IPS DF 6.9 (cell line): Measurements from ENCODE around the gene GRAPL.
A peak's percentile ranks its signal among the peaks of the same experiment; 100 is the strongest.
"Not testable (repeated sequence)": the region's sequence is repeated elsewhere in the genome, so short reads cannot be mapped to it uniquely, and the experiment has no call there.

ENCODE experiments used
- DNase-seq: peaks from one replicate; pipeline ENCODE4 v3.0.0-alpha.2; 2013; ENCODE audit warnings: low read depth, low spot score
- H3K27ac ChIP-seq: one replicate; pipeline ENCODE4 v1.5.1; 2013; ENCODE audit warnings: low read length, control low read depth
- H3K27me3 ChIP-seq: 2 replicates; pipeline ENCODE4 v1.6.1; 2013; ENCODE audit warnings: mild to moderate bottlenecking, low read length; ENCODE audit not compliant: control insufficient read depth, insufficient read depth
- H3K36me3 ChIP-seq: 2 replicates; pipeline ENCODE4 v1.6.1; 2013; ENCODE audit warnings: low read length; ENCODE audit not compliant: control insufficient read depth, insufficient read depth
- H3K4me1 ChIP-seq: 2 replicates; pipeline ENCODE4 v1.6.1; 2013; ENCODE audit warnings: low read length; ENCODE audit not compliant: control insufficient read depth, insufficient read depth
- H3K4me3 ChIP-seq: 2 replicates; pipeline ENCODE4 v1.5.1; 2013; ENCODE audit warnings: mild to moderate bottlenecking, low read length
- H3K9me3 ChIP-seq: 2 replicates; pipeline ENCODE4 v1.6.1; 2013; ENCODE audit warnings: low read length, inconsistent platforms; ENCODE audit not compliant: control insufficient read depth, insufficient read depth
- WGBS: extraction: QIAGEN DNeasy Blood & Tissue Kit; methylation state at CpG from one replicate; pipeline ENCODE4 v1.1.7; 2013; ENCODE audit warnings: mixed read lengths, missing lambda C conversion rate; ENCODE audit not compliant: insufficient read length, insufficient coverage; 5-methylcytosine and 5-hydroxymethylcytosine counted together

Gene GRAPL

DNA sequence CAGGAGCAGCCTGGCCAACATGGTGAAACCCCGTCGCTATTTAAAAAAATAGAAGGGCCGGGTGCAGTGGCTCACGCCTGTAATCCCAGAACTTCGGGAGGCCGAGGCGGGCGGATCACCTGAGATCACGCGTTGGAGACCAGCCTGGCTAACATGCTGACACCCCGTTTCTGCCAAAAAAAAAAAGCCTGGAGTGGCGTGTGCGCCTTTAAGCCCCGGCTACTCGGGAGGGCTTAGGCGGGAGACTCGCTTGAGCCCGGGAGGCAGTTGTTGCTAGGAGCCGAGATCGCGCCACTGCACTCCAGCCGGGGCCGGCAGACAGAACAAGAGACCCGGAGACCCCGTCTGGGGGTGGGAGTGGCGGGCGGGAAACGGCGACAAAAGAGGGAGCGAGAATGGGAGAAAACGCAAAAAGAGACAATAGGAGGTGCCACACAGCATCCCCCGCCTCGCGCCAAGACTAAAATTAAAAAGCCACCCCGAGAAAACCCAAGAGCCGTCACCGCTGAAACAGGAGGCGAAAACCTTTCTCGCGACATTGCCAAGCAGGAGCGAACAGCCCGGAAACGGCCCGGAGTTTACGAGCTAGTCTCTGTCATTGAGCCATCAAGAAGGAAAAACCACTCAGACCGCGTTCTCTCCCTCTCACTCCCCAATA is 15.5 kb upstream of the GRAPL start:
- not testable (repeated sequence) for H3K27ac ChIP-seq, H3K4me3 ChIP-seq

DNA sequence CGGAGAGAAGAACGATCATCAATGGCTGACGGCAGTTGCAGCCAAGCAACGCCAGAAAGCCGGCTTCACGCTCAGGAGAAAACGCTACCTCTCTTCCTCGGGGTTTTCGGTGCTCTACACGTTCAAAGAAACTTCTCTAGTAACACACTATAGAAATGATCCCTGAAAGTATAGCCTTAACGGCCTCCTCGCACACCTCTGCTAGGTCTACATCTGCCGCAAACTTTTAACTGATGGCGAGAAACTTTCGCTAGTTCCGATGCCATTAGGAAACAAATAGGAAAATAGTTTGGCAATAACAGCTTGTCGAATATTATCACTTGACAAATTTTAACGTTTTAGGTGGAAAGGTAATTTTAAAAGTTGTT is 14.9 kb upstream of the GRAPL start:
- not testable (repeated sequence) for H3K27ac ChIP-seq, H3K4me3 ChIP-seq, H3K4me1 ChIP-seq, DNase-seq, H3K9me3 ChIP-seq, H3K27me3 ChIP-seq, H3K36me3 ChIP-seq
- no CpG with 5 or more reads among the region's 18 CpGs for WGBS

More for the DNA sequence above, 15.5 kb upstream of the GRAPL start:
- not testable (repeated sequence) for H3K27me3 ChIP-seq, H3K4me1 ChIP-seq, H3K36me3 ChIP-seq, H3K9me3 ChIP-seq
- no CpG with 5 or more reads among the region's 47 CpGs for WGBS
- DNase-seq, result peak; percentile 67

DNA sequence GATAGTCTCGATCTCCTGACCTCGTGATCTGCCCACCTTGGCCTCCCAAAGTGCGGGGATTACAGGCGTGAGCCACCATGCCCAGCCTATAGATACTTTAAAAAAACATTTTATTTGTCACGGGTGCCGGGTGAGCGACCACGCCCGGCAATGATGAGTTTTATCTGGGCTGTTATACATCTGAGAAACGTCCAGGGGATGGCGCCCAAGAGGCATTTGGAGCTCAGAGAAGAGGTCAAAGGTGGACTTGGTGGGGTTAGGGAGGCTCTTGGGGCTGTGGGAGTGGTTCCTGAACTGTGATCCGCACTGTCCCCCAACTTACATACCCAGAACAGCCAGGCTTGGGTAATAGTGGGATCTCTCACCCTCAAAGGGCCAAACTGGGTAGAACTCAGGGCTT is 8.7 kb upstream of the GRAPL start:
- H3K4me1 ChIP-seq, H3K9me3 ChIP-seq, H3K27ac ChIP-seq, DNase-seq, H3K4me3 ChIP-seq, H3K27me3 ChIP-seq, H3K36me3 ChIP-seq: not testable (repeated sequence)
- WGBS, result no CpG with 5 or more reads among the region's 12 CpGs

DNA sequence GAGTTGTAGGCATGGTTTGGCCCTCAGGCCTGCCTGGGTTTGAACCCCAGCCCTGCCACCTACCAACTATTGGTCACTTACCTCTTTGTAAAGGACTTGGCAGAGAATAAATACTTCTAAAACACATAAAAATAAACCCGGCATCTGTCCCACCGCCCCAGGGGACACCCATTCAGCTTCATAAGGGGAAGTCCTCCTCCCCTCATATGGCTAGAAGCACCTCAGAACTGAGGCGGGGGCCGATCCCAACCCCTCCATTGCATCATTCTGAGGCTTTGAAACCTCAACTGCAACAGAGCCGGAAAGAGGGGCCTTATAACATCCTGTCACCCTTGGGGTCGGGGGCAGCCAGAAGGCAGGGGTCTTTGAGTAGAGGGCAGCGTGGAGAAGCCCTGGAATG is 2.1 kb upstream of the GRAPL start:
- H3K4me1 ChIP-seq, H3K27ac ChIP-seq, H3K9me3 ChIP-seq, H3K27me3 ChIP-seq, H3K36me3 ChIP-seq, H3K4me3 ChIP-seq, DNase-seq: not testable (repeated sequence)
- no CpG with 5 or more reads among the region's 7 CpGs for WGBS

DNA sequence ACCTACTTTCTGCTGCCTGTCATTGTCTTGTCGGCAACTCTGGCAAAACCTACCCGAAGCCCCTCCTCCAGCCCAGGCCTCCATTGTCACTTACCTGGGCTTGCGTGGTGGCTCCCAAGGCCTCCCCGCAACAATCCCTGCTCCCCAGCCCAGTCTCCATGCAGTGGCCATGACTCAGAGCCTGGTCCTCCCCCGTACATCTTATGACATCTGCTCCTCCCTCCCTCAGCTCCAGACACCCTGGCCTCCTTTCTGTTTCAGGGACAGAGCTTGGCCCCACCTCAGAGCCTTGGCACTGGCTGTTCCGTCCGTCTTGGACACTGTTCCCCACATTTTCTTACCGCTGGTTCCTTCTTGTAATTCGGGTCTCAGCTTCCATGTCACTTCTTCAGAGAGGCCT is 2.1 kb downstream of the GRAPL start:
- not testable (repeated sequence) for DNase-seq, H3K4me1 ChIP-seq, H3K9me3 ChIP-seq, H3K27ac ChIP-seq, H3K36me3 ChIP-seq, H3K27me3 ChIP-seq, H3K4me3 ChIP-seq
- no CpG with 5 or more reads among the region's 9 CpGs for WGBS

DNA sequence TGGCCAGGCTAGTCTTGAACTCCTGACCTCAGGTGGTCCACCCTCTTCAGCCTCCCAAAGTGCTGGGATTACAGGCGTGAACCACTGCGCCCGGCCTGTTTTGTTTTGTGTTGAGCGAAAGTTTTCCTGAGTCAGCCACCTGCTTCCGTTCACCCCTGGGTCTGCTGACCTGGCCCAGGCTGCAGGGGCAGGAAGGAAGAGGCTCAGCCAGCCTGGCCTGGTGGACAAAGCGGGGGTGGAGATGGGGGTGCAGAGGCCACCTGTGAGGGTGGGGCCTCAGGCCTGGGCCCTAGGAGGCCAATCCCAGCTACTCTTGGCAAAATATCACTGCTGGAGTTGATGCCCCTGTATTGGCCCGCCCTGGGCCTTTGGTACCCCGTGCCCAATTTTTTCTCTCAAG is 3.7 kb downstream of the GRAPL start:
- not testable (repeated sequence) for H3K4me3 ChIP-seq, H3K27ac ChIP-seq, H3K36me3 ChIP-seq, H3K27me3 ChIP-seq, DNase-seq, H3K4me1 ChIP-seq, H3K9me3 ChIP-seq
- no CpG with 5 or more reads among the region's 8 CpGs for WGBS

DNA sequence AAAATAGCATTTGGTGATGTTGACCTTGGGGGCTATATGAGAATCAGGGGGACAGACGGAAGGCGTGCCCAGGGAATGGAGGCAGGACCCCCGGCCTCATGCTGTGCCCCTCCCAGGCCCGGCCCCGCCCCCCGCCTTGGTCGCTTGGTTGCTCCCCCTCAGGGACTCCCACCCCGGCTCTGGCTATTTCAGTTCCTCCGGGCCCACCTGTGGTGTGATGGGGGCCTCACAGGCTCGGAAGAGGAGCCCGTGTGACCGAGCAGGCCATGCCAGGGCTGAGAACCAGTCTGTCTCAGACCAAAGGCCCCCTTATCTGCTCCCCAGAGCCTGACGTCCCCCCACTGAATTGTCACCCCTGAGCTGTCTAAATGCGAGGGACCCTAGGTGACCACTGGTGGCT is 4.4 kb downstream of the GRAPL start:
- H3K9me3 ChIP-seq, H3K27me3 ChIP-seq, H3K4me1 ChIP-seq, H3K36me3 ChIP-seq, DNase-seq, H3K27ac ChIP-seq, H3K4me3 ChIP-seq: not testable (repeated sequence)
- WGBS, result no CpG with 5 or more reads among the region's 14 CpGs

DNA sequence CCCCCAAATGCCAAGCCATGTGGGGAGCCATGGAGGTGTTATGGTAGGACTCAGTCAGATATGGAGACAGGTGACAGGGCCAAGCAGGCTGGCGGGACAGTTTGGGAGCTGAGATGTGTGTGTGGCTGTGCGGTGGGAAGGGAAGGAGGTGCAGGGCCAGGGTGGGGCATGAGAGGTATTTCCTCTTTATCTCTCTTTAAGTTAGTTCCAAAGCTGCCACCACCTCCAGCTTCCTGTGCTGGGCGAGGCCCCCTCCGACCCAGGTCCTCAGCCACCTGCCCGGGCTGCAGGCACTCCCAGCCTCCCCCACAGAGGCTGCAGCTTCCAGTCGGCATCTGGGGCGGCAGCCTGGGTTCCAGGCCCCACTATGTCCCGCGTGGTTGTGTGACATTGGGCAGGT is 6.4 kb downstream of the GRAPL start:
- not testable (repeated sequence) for H3K36me3 ChIP-seq, DNase-seq, H3K9me3 ChIP-seq, H3K4me3 ChIP-seq, H3K27me3 ChIP-seq, H3K4me1 ChIP-seq, H3K27ac ChIP-seq
- WGBS, result no CpG with 5 or more reads among the region's 9 CpGs

DNA sequence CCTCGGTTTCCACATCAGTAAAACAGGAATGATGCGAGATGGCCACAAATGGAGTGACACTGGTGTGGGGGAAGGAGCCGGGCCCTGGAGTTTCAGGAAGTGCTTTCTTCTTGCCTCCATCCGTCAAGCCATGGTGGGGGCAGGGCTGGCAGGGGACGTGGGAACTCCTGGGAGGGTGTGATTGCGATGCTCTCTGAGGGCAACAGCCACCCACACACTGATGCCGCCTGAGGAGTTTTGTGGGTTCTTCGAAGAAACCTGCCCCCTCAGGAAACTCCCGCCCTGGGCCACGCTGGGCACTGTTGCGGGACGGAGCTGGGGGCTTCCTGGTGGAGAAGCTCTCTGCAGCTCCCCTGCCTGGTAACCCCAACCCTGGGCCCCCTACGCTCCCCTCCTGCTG is 8.0 kb downstream of the GRAPL start:
- not testable (repeated sequence) for H3K36me3 ChIP-seq, H3K4me3 ChIP-seq, H3K4me1 ChIP-seq, DNase-seq, H3K9me3 ChIP-seq, H3K27ac ChIP-seq, H3K27me3 ChIP-seq
- WGBS, result no CpG with 5 or more reads among the region's 13 CpGs

DNA sequence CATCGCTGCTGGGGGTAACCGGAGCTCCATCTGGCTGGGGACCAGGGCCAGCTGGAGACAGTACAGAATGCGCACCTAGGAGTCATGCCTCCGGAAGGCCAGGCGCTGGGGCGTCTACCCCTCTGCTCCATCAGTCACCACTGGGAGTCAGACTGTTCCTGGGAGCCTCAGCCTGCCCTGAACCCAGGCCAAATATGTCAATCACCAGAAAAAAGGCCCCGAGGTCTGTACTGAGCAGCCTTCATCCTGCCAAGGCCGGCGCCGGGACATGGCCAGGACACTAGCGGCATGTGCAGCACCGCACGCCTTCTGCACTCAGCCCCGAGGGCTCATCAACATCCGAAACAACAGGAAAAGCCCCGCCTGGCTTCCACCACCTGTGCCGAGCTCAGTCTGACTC is 8.7 kb downstream of the GRAPL start:
- H3K27ac ChIP-seq, H3K9me3 ChIP-seq, H3K4me3 ChIP-seq, H3K4me1 ChIP-seq, H3K27me3 ChIP-seq, DNase-seq, H3K36me3 ChIP-seq: not testable (repeated sequence)
- no CpG with 5 or more reads among the region's 17 CpGs for WGBS

DNA sequence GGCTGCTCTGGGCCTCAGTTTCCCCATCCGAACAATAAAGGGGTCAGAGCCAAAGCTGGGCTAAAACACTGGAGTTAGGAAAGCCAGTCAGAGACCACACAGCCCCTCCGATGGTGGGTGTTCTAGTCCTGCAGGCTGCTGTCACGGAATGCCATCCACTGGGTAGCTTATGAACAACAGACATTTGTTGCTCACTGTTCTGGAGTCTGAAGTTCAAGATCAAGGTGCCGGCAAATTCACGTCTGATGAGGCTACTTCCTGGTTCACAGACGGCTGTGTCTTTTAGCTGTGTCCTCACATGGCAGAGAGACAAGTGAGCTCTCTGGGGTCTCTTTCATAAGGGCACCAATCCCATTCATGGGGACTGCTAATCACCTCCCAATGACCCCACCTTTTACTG is 9.2 kb downstream of the GRAPL start:
- DNase-seq, H3K9me3 ChIP-seq, H3K27ac ChIP-seq, H3K4me3 ChIP-seq, H3K4me1 ChIP-seq, H3K27me3 ChIP-seq, H3K36me3 ChIP-seq: not testable (repeated sequence)
- no CpG with 5 or more reads among the region's 6 CpGs for WGBS
